ENCODE results near the gene TNS3. TPM values are rescaled to one million over a fixed set of nuclear protein-coding genes. Genes with fewer than 3 reads are reported as not detected.
A peak's percentile ranks its signal among the peaks of the same experiment; 100 is the strongest.

TNS3 gene
- total RNA-seq, 1 donor from 2014 or later = 43.2 TPM

- DNase-seq = no peak
- intact Hi-C loops (cut with DNase I) = no loop called here
- no peak for ATAC-seq (ENCODE audit: poor library complexity)
These were observed 340.5 kb downstream of the TNS3 start for GRCh38 chr7:47241112-47242065.

GRCh38 chr7:47239931-47240421 is 341.9 kb downstream of the TNS3 start:
- intact Hi-C loops (cut with DNase I) = loop anchor here (10.0 kb wide), 4 partner anchors 55 to 1315 kb away; partner anchors contain the start of gene IGFBP3
- ATAC-seq (ENCODE audit: poor library complexity) (peak; percentile 37), DNase-seq (no peak)

- intact Hi-C loops (cut with DNase I) = loop anchor here (10.0 kb wide), 4 partner anchors 54 to 1314 kb away; partner anchors contain the start of gene IGFBP3
- no peak for ATAC-seq (ENCODE audit: poor library complexity)
- peak; percentile 38 for DNase-seq
These were observed 342.9 kb downstream of the TNS3 start for GRCh38 chr7:47239034-47239433.

- DNase-seq = no peak
- intact Hi-C loops (cut with DNase I) = loop anchor here (10.0 kb wide), 4 partner anchors 52 to 1312 kb away; partner anchors contain the start of gene IGFBP3
- peak; percentile 71 for ATAC-seq (ENCODE audit: poor library complexity)
These were observed 345.3 kb downstream of the TNS3 start for GRCh38 chr7:47236480-47237129.

- intact Hi-C loops (cut with DNase I) = loop anchor here (10.0 kb wide), 4 partner anchors 49 to 1309 kb away; partner anchors contain the start of gene IGFBP3
- ATAC-seq (ENCODE audit: poor library complexity) (no peak), DNase-seq (no peak)
These were observed 347.9 kb downstream of the TNS3 start for GRCh38 chr7:47233996-47234395.

- DNase-seq (no peak), ATAC-seq (ENCODE audit: poor library complexity) (peak; percentile 54)
- intact Hi-C loops (cut with DNase I) = loop anchor here (10.0 kb wide), 4 partner anchors 48 to 1308 kb away; partner anchors contain the start of gene IGFBP3
These were observed 349.0 kb downstream of the TNS3 start for GRCh38 chr7:47232751-47233412.

GRCh38 chr7:47231627-47232026 is 350.3 kb downstream of the TNS3 start:
- intact Hi-C loops (cut with DNase I) = loop anchor here (10.0 kb wide), 4 partner anchors 47 to 1307 kb away; partner anchors contain the start of gene IGFBP3
- DNase-seq = no peak
- ATAC-seq (ENCODE audit: poor library complexity) = no peak

GRCh38 chr7:47231032-47231431 is 350.9 kb downstream of the TNS3 start:
- intact Hi-C loops (cut with DNase I) = loop anchor here (10.0 kb wide), 4 partner anchors 46 to 1306 kb away; partner anchors contain the start of gene IGFBP3
- DNase-seq = no peak
- ATAC-seq (ENCODE audit: poor library complexity) = no peak

- DNase-seq (no peak), ATAC-seq (ENCODE audit: poor library complexity) (no peak)
- intact Hi-C loops (cut with DNase I) = no loop called here
These were observed 353.4 kb downstream of the TNS3 start for GRCh38 chr7:47228386-47229014.

GRCh38 chr7:47227762-47228177 is 354.1 kb downstream of the TNS3 start:
- ATAC-seq (ENCODE audit: poor library complexity) (peak; percentile 45), DNase-seq (no peak)
- intact Hi-C loops (cut with DNase I) = no loop called here

GRCh38 chr7:47226696-47227095 is 355.2 kb downstream of the TNS3 start:
- intact Hi-C loops (cut with DNase I) = no loop called here
- DNase-seq = no peak

GRCh38 chr7:47225387-47226131 is 356.4 kb downstream of the TNS3 start:
- ATAC-seq (ENCODE audit: poor library complexity) = no peak
- intact Hi-C loops (cut with DNase I) = no loop called here
- DNase-seq = no peak

More at GRCh38 chr7:47226696-47227095, 355.2 kb downstream of the TNS3 start:
- no peak for ATAC-seq (ENCODE audit: poor library complexity)
